Activated T-cell treated with anti-CD3 and anti-CD28 coated beads for 1 hour (primary cell): Measurements from ENCODE around the gene CTH.
"Not testable (repeated sequence)": the region's sequence is repeated elsewhere in the genome, so short reads cannot be mapped to it uniquely, and the experiment has no call there.

Experiments used
- DNase-seq: peaks from one replicate; pipeline ENCODE4 v3.0.0-alpha.2; 2020; ENCODE audit warnings: low read depth

CTH gene

GRCh38 chr1:70410604-70411359, at the start of gene CTH:
TSS of gene CTH (plus strand) at chr1:70411268. CDS start at chr1:70411416, 148 bp downstream.
- DNase-seq = peak; percentile 82

DNA sequence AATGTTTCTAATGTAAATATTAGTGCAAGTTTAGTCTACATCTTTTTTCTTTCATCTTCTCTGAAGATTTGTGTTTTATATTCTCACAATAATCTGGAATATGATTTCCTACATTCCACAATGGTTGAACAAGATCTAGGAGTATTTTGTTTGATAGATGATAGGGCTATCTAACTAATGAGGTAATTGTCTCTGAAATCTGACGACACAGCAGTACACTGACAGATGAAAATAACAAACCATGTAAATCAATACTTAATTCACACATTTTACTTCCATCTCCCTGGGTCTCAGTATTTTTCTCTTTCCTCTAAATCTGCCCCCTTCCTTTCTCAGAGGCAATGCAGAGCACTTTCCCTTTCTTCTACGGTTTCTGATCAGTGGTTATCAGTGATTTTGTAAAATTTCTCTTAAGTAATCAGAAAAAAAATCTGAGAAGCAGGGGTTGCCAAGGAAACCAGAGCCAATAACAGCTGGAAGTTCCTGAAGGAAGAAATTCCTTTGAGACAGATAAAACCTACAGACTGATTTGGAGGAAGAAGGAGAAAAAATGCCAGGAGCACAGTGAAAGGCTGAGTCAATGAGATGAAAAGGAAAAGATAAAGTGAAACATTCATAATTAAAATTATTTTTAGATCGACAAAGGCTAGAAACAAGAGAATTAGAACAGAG, 49.2 kb upstream of the CTH start:
- no peak for DNase-seq

- no peak for DNase-seq
Observed at GRCh38 chr1:70364439-70364838, 46.6 kb upstream of the CTH start.

DNA sequence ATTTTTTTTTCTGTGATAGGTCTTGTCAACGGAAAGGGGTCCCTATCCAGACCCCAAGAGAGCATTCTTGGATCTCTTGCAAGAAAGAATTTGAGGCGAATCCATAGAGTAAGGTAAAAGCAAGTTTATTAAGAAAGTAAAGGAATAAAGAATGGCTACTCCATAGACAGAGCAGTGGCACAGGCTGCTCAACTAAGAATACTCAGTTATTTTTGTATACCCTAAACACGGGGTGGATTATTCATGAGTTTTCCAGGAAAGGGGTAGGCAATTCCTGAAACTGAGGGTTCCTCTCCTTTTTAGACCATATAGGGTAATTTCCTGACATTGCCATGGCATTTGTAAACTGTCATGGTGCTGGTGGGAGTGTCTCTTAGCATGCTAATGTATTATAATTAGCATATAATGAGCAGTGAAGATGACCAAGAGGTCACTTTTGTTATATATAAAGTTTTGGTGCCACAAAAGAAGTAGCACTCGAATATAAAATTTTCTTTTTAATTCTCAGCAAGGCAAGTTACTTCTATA, 44.6 kb upstream of the CTH start:
- DNase-seq = not testable (repeated sequence)

DNA sequence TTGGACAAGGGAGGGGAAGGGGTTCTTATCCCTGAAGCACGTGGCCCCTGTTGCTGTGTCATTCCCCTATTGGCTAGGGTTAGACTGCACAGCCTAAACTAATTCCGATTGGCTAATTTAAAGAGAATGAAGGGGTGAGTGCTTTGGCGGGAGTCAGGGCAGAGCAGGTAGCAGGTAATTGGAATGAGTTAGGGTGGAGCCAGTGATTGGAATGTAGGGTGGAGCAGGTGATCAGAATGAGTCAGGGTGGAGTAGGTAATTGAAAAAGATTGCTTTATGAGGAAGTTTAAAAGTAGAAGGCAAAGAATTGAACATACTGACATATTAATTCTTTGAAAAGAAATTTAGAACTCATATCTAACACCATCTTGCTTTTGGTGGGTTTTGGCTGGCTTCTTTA, 44.1 kb upstream of the CTH start:
- DNase-seq = not testable (repeated sequence)

- DNase-seq = not testable (repeated sequence)
Observed at GRCh38 chr1:70367397-70367796, 43.7 kb upstream of the CTH start.

DNA sequence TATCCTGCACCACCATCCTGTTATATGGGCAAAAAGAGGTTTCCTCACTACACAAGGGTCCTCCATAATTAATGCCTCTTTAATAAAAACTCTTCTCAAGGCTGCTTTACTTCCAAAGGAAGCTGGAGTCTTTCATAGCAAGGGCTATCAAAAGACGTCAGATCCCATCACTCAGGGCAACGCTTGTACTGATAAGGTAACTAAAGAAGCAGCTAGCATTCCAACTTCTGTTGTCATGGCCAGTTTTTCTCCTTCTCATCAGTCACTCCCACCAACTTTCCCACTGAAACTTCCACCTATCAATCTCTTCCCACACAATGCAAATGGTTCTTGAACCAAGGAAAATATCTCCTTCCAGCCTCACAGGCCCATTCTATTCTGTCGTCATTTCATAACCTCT, 39.5 kb upstream of the CTH start:
- DNase-seq = not testable (repeated sequence)

- no peak for DNase-seq
Observed at GRCh38 chr1:70372426-70372825, 38.6 kb upstream of the CTH start.

GRCh38 chr1:70373580-70373979, 37.5 kb upstream of the CTH start:
- DNase-seq = not testable (repeated sequence)

GRCh38 chr1:70376196-70376595, 34.9 kb upstream of the CTH start:
- no peak for DNase-seq

DNA sequence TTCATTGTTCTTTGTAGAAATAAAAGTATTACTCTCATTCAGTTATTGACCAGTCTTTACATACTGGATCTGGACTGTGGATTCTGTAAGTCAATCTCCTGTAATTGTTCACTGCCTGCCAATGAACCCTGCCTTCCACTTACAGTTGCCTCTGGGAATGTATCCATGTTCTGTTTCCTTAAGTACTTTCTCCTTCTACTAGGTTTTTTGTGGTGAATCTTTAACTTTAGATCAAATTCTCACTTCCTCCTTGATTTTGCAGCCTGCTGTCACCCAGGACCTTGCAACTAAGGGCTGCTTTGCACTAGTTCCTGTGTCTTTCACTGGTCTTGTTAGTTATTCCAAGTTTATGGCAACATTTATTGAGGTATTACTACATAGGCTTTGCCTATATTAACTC, 28.4 kb upstream of the CTH start:
- no peak for DNase-seq

DNA sequence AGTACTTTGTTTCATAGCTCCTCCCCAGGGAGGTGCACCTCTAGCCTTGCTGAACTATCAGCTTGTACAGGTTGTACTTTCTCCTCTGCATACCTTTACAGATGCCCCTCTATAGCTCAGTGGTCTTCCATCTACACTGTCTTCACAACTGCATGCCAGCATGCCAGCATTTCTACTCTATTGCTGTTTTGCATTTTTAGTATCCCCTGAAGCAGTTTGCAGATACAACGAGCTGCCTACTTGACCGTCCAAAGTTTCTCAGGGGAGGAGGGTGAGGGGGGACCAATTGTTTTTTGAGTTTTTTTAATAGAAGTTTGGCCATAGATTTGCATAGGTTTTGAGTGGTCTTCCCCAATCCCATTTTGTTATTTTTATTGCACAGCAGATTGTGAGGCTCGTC, 27.6 kb upstream of the CTH start:
- DNase-seq = no peak

- no peak for DNase-seq
Observed at GRCh38 chr1:70384542-70384941, 26.5 kb upstream of the CTH start.

DNA sequence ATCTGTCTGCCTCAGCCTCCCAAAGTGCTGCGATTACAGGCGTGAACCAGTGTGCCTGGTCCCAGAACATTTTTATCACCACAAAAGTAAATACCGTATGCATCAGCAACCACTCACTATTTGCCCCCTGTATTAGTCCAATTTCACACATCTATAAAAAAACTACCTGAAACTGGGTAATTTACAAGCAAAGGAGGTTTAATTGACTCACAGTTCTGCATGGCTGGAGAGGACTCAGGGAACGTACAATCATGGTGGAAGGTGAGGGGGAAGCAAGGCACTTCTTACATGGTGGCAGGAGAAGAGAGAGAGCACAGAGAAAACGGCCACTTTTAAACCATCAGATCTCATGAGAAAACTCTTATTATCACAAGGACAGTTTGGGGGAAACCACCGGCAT, 25.6 kb upstream of the CTH start:
- DNase-seq = no peak

- DNase-seq = no peak
Observed at GRCh38 chr1:70386121-70386520, 24.9 kb upstream of the CTH start.

GRCh38 chr1:70387507-70387906, 23.6 kb upstream of the CTH start:
- no peak for DNase-seq

- no peak for DNase-seq
Observed at GRCh38 chr1:70392626-70393025, 18.4 kb upstream of the CTH start.

DNA sequence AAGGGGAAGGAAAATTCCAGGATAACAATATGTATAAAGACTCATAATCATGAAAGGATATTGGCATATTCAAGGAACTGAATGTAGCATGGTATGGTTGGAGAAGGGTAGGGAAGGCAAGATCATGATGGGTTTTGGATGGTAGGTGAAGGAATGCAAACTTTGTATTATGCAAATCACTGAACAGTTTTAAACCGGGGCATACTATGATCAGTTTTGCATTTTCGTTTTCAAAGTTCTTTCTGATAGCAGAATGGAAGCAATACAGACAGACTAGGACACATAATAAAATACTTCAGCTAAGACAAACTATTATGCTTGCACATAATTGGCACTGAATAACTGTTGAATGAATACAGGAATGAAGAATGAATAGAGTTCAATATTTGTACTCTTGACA, 14.5 kb upstream of the CTH start:
- DNase-seq = no peak

- no peak for DNase-seq
Observed at GRCh38 chr1:70397013-70397412, 14.1 kb upstream of the CTH start.

- no peak for DNase-seq
Observed at GRCh38 chr1:70400335-70400734, 10.7 kb upstream of the CTH start.

- DNase-seq = no peak
Observed at GRCh38 chr1:70401974-70402373, 9.1 kb upstream of the CTH start.

DNA sequence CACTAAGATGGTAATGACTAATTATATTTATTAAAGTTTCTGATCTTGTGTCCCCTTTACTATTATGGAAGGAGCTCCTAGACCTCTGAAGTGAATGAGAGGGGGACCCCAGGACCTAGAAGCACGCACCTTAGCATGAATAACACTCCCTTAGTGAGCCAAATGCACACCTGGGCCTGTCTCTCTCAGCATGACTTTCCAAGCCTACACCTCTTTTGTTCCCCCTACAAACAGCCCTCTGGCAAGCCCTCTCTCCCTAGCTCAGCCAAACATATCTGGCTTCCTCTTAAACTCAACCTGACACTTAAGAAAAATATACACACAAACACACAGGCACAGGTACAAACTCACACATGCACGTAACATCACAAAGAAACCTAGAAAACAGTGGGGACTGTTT, 7.3 kb upstream of the CTH start:
- DNase-seq = no peak

- no peak for DNase-seq
Observed at GRCh38 chr1:70405780-70406416, 5.2 kb upstream of the CTH start.
